Stomach (tissue), 4 donors: ENCODE measurements around the gene PRPF6.

ENCODE experiments used
- EP300 ChIP-seq: sonication (generic); formaldehyde crosslinking; IDR thresholded peaks from one replicate; pipeline ENCODE4 v1.6.1; 2017; ENCODE audit warnings: antibody characterized with exemption
- POLR2A ChIP-seq, 4 donors: fragments of 450-650 bp; IDR thresholded peaks; one replicate each; pipeline ENCODE4 v1.6.1; 2016; ENCODE audit warnings: antibody characterized with exemption in 4 of 4, control low read depth in 2 of 4, mild to moderate bottlenecking in 1 of 4, moderate library complexity in 1 of 4
- POLR2AphosphoS5 ChIP-seq, 3 donors: sonication (generic); formaldehyde crosslinking; IDR thresholded peaks; one replicate each; pipeline ENCODE4 v1.6.1; 2016; ENCODE audit warnings: antibody characterized with exemption in 3 of 3
- TF ChIP-seq, protein P1 (sequence below), 7 experiments: fragments of 450-650 bp in 4 of 7; fragments of 200-600 bp in 3 of 7; sonication (generic) in 3 of 7; IDR thresholded peaks; one replicate each; pipeline ENCODE4 v1.5.1; 2016 to 2019; ENCODE audit warnings: antibody characterized with exemption in 7 of 7, control low read depth in 2 of 7, mild to moderate bottlenecking in 1 of 7

DNA sequence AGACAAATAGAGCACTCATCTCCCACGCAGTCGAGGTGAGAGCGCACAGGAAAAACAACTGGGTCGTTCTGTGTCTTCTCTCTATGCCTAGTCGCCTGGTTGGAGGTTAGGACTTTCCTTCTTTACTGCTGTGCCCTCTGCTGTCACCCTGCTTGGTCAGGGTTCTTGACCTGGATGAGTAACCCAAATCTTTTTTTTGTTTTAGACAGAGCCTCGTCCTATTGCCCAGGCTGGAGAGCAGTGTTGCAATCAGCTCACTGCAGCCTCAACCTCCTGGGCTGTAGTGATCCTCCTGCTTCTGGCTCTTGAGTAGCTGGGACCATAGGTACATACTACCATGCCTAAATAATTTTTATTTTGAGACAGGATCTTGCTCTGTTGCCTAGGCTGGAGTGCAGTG, 24.5 kb downstream of the PRPF6 start:
- TF ChIP-seq EP300 (no peak), POLR2A (IDR thresholded peaks at IDR 0.05) (no peak), POLR2AphosphoS5 (IDR thresholded peaks at IDR 0.05) (no peak)
- TF ChIP-seq, protein P1, sequence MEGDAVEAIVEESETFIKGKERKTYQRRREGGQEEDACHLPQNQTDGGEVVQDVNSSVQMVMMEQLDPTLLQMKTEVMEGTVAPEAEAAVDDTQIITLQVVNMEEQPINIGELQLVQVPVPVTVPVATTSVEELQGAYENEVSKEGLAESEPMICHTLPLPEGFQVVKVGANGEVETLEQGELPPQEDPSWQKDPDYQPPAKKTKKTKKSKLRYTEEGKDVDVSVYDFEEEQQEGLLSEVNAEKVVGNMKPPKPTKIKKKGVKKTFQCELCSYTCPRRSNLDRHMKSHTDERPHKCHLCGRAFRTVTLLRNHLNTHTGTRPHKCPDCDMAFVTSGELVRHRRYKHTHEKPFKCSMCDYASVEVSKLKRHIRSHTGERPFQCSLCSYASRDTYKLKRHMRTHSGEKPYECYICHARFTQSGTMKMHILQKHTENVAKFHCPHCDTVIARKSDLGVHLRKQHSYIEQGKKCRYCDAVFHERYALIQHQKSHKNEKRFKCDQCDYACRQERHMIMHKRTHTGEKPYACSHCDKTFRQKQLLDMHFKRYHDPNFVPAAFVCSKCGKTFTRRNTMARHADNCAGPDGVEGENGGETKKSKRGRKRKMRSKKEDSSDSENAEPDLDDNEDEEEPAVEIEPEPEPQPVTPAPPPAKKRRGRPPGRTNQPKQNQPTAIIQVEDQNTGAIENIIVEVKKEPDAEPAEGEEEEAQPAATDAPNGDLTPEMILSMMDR (IDR thresholded peaks at IDR 0.05): no peak
